Activated naive CD4-positive, alpha-beta T cell treated with anti-CD3 and anti-CD28 coated beads, Interleukin-2, amount 50 U/mL, for 16 hours (primary cell): ENCODE results near the gene SH3BP5.

Experiments used
- DNase-seq: peaks from one replicate; pipeline ENCODE4 v3.0.0-alpha.2; 2020

Gene SH3BP5

DNA sequence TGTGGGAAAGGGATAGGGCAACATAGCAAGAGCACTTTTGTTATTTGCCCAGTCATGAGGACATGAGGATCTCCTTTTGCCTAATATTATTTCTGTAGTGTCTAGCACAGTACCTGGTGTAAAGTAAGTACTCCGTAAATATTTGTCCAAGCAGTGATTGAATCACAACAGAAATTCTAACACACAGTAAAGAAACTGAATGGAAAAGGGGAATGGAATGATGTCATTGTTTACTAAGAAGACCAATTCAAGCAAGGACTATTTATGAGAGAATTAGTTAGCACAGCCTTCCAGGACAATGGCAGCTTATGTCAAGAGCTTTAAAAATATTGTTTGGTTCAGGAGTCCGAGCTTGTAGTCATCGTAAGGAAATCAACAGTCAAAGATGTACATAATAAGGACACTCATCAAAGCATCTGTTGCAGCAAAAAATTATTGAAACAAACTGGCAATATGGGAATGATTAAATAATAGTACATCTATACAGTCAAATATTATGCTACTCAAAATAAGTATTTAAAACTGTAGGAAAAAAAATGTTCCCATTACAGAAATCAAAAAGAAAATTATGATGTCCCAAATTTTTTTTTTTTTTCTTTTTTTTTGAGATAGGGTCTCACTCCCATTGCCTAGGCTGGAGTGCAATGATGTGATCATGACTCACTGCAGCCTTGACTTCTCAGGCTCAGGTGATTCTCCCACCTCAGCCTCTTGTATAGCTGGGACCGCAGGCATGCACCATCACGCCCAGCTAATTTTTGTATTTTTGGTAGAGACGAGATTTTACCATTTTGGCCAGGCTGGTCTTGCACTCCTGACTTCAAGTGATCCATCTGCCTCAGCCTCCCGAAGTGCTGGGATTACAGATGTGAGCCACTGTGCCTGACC lies 108.5 kb downstream of the SH3BP5 start:
- DNase-seq, result no peak

DNA sequence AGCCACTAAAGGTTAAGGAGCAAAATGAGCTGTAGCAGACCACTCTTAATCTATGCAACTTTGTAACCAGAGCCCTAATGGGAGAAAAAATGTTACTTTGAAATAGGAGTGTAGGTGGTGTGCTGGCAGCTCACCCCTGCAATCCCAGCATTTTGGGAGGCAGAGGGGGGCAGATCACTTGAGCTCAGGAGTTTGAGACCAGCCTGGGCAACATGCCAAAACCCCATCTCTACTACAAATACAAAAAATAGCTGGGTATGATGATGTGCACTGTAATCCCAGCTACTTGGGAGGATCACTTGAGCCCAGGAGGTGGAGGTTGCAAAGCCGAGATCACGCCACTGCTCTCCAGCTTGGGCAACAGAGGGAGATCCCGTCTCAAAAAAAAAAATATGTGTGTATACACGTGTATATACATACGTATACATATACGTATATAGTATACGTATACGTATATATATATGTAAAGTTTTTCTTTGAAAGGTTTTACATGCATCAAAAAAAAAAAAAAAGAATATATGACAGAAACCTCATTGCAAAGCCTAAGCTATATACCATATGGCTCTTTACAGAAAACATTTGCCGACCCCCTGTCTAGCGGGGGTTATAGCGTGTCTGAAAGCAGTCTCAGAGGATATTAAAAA lies 110.7 kb downstream of the SH3BP5 start:
- DNase-seq, result no peak

DNA sequence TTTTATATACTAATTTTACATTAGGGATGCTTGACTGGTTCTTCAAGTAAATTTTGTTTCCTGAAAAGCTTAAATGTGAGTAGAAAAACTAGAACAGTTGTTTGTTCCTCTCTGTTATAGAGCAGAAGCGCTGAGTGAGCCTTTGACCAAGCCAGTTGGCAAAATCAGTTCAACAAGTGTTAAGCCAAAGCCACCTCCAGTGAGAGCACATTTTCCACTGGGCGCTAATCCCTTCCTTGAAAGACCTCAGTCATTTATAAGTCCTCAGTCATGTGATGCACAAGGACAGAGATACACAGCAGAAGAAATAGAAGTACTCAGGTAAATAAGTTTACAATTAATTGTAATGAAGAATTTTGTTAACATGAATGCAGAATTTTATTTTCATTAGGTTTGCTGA lies 111.7 kb downstream of the SH3BP5 start:
- DNase-seq, result no peak

DNA sequence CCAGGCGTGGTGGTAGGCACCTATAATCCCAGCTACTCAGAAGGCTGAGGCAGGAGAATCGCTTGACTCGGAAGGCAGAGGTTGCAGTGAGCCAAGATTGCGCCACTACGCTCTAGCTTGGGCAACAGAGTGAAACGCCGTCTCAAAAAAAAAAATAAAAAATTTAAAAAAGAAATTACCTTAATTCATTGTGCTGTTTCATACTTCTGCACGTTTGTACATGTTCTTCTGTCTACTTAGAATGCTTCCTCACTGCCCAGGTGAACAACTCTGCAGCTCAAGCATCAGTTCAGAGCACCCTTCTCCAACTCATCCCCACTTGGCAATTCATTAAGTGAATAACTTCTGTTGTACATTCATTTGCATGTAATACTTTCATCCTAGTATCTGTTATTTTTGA lies 112.3 kb downstream of the SH3BP5 start:
- no peak for DNase-seq

DNA sequence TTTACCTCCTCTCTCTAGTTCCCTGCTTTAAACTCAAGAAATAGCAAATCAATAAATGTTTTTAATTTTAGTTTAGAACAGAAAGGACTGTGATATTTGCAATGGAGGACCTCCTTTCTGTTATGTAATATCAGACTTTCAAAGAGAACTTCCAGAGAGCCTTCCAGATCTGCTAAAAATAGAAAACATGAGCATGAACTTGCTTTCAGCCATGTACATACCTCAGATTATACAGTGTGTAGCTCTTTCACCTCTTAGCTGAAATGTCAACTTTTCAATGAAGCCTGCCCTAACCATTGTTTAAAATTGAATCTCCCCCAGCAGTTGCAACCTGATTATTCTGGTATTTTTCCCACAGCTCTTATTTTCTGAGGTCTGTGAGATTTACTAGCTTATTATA lies 113.7 kb downstream of the SH3BP5 start:
- no peak for DNase-seq

DNA sequence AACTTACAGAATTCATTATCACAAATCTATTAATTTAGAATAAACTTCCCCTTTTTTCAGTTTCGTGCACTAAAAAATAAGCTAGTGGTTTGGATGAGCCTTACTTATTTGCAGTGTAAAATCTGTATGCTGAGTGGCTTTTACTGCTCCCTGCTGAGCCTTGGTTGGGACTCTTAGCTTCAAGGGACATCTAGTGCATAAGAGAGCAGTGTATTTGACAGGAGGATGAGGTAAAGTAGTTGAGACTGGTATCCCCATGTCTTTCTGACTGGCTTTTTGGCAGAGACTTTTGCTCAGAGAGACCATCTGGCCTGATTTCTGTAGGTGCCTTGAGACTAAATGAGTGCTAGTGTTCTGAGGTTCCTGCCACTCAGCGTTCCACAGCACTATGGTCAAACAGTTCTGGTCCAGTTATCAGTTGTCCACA lies 114.5 kb downstream of the SH3BP5 start:
- DNase-seq, result no peak

DNA sequence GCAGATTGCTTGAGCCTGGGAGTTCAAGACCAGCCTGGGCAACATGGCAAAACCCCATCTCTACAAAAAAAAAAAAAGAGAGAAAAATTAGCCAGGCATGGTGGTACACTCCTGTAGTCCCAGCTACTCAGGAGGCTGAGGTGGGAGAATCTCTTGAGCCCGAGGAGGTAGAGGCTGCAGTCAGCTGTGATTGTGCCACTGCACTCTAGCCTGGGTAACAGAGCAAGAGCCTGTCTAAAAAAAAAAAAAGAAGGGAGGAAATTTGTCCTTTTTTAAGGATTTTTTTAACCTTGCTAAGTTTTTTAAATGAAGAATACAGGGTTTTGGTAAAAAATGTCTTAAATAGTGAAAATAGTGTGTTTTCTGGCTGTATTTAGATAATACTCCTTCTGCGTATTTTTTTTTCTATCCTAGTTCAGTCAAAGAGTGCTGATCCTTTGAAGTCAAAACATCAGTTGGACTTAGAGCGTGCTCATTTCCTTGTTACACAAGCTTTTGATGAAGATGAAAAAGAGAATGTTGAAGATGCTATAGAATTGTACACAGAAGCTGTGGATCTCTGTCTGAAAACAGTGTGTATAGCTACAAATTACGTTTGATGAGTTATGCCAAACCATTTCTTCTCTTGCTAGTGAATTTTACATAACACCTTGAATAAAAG lies 115.2 kb downstream of the SH3BP5 start:
- DNase-seq, result no peak

DNA sequence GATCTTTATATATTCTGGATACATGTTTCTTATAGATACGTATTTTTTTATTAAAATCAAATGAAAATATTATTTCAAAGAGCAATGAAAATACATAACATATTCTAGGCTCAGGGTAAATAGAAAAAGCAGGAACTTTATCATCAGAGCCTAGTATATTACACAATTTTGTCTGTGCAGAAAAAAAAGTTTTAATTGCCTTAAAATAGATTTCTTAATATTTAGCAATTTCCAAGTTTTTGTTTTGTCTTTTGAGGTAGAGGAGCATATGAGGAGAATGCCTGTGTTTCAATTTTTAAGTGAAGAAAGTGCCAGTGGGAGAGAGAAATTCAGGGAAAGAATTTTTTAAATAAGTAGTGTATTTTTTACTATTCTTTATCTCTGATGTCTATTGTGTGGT lies 115.9 kb downstream of the SH3BP5 start:
- DNase-seq, result no peak

DNA sequence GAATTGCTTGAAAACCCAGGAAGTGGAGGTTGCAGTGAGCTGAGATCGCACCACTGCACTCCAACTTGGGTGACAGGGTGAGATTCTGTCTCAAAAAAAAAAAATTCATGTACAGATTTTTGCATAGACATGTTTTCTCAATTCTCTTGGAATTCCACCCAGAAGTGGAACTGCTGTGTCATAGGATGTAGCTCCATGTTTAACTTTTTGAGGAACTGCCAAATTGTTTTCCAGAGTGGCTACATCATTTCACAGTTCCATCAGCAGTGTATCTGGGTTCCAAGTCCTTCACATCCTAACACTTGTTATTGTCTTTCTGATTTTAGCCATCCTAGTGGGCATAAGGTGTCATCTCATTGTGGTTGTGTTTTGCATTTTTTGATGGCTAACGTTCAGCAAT lies 116.4 kb downstream of the SH3BP5 start:
- no peak for DNase-seq

DNA sequence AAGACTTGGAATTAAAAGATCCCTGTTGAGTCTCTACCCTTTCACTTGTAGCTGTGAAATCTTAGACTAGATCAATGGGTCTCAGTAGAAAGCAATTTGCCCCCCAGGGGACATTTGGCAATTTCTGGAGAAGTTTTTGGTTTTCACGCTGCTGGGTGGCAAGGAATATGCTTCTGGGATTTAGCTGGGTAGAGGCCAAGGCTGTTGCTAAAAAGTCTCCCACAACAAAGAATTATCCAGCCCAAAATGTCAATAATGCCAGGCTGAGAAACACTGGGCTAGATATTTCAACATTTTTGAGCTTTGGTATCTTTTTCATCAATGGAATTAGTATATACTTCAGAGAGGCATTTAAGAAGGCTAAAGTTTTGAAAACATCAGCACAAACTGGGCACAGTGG lies 117.6 kb downstream of the SH3BP5 start:
- no peak for DNase-seq

DNA sequence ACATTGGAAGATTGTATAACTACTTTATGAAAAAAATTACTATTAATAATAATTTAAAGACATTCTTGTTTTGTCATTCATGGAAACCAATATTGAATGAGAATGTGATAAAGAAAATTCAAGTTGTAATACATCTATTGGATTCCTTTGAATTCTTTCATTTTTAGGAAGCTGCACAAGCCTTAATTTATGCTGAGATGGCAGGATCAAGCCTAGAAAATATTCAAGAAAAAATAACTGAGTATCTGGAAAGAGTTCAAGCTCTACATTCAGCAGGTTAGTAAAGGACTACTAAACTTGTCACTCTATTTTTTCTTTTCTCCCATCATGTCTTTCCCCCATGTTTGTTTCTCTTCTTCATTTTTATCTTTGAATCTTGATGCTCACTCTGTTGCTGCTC lies 120.4 kb downstream of the SH3BP5 start:
- no peak for DNase-seq

DNA sequence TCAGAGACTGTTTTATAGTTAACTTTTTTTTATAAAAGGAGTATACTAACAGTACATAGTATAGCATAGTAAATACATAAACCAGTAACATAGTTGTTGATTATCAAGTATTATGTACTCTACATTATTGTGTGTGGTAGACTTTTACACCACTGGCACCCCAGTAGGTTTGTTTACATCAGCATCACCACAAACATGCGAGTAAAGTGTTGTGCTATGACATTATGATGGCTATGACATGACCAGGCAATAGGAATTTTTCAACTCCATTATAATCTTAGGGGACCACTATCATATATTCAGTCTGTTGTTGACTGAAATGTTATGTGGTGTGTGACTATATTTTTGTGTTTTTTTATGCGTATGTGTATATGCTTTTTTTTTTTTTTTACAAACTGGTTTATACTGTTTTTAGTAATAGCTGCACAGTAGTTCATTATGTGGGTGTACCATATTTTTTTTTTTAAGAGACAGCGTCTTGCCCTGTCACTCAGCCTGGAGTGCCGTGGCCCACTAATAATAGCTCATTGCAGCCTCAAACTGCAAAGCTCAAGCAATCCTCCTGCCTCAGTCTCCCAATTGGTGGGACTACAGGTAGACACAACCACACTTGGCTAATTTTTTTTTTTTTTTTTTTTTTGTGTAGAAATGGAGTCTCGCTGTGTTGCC lies 124.4 kb downstream of the SH3BP5 start:
- no peak for DNase-seq

DNA sequence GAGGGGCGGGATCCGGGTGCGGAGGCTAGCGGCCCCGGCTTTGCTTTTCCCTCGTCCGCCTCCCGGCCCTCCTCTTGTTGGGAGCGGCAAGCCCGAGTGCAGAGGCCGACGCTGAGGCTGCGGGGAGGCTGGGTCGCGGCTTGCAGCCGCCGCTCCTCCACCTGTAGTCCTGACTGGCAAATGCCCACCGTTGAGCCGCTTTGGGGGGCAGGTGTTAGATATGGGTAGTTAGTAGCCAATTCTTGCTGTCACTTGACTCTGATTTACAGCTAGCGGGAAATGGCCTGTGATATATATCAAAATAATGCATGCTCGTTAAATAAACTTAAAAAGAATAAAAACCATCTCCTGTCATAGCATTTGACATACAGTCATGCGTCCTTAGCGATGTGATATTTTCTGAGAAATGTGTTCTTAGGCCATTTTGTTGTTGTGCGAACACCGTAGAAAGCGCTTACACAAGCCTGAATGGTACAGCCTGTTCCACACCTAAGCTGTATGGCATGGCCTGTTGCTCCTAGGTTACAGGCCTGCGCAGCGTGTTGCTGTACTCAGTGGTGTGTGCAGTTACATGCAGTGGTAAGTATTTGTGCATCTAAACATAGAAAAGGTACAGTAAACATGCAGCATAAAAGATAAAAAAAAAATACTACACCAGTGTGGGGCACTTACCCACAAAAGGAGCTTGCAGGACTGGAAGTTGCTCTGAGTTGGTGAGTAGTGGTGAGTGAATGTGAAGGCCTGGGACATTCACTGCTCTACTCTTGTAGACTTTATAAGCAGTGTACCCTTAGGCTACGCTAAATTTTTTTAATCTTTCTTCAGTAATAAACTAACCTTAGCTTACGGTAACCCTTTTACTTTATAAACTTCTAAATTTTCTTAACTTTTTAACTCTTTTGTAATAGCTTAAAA lies 125.5 kb downstream of the SH3BP5 start:
- no peak for DNase-seq

DNA sequence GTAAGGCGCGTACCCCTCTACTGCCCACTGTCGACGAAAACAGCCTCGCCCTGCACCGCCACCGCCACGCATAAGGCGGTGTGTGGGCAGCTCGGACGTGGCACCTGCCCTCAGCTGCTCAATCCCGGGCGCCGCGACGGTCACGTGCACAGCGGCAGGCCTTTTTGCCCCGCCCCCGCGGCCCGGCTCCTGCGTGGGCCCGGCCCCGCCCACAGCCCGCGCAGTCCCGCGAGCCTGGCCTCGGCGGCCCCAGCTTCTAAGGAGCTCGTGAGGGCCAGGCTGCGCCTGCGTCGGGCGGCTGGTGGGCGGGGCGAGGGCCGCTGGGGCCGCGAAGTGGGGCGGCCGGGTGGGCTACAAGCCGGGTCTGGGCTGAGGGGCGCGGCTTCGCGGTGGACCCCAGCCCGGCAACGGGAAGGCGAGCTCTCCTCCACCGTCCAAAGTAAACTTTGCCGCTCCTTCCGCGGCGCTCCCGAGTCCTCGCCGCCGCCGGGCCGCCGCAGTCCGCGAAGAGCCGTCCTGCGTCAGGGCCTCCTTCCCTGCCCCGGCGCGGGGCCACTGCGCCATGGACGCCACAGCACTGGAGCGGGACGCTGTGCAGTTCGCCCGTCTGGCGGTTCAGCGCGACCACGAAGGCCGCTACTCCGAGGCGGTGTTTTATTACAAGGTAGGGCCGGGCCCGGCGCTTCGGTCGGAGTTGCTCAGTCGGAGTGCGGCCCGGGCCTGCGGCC lies 126.3 kb downstream of the SH3BP5 start, which contains the start of gene CAPN7:
Gene CAPN7, plus strand, starts transcription at position 313 of the 728 bp plus-strand sequence. Its CDS starts 250 bp downstream, at position 563.
- DNase-seq, result peak; percentile 95

DNA sequence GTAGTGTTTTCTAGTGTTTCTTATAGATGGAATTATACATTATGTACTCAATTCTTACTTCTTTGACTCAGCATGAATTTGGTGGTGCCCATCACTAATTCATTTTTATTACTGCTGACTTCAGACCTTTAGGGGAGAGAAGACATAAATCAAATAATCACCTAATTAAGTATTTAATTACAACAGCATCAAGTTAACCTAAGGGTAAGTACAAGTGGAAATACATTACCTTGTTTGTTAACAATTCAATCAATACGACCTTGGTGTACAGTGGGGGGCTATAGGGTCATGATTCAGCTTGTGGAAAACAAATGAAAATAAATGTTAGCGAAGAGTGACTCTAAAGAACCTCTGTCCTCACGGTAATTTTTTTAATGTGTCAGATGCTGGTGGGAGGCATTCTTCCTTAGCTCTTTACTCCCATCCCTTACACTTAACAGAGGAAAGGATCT lies 126.9 kb downstream of the SH3BP5 start:
- no peak for DNase-seq
